OCI-LY7 (cell line): ENCODE data around the gene PRRX1. TPM values are rescaled to one million over a fixed set of nuclear protein-coding genes. Genes with fewer than 3 reads are reported as not detected.

Experiments
- BruUV-seq: library from RNA; stranded (reverse); fragments of 400-500 nt; replicated peaks from 2 replicates; lab custom pipeline; 2021; lab: Mats Ljungman, UMichigan
- CTCF ChIA-PET: fragments of 300-600 bp; sonication (Branson Sonifier 250); formaldehyde crosslinking; loops from one replicate; lab custom pipeline; 2022; ENCODE audit warnings: antibody characterized with exemption; ENCODE audit not compliant: unreplicated experiment; lab: Charles Lee
- POLR2A ChIA-PET: fragments of 300-600 bp; sonication (Branson Sonifier 250); formaldehyde crosslinking; loops from one replicate; lab custom pipeline; 2022; ENCODE audit warnings: antibody characterized with exemption; lab: Charles Lee
- DNase-seq: peaks from one replicate; pipeline ENCODE4 v3.0.0-alpha.2; 2015; ENCODE audit warnings: low spot score
- H2AFZ ChIP-seq: fragments of 200-600 bp; sonication (generic), shearing (Covaris generic); 2 replicates; pipeline ENCODE4 v1.6.1; 2014; ENCODE audit warnings: mild to moderate bottlenecking, antibody characterized with exemption, low read length, moderate library complexity
- H3K27ac ChIP-seq: fragments of 200-600 bp; sonication (generic); 2 replicates; pipeline ENCODE4 v1.5.1; 2014; ENCODE audit warnings: mixed run types, low read depth, mild to moderate bottlenecking, moderate library complexity, low read length, inconsistent platforms; ENCODE audit not compliant: poor library complexity, severe bottlenecking
- H3K36me3 ChIP-seq: fragments of 200-600 bp; sonication (generic); 2 replicates; pipeline ENCODE4 v1.6.1; 2014; ENCODE audit warnings: mild to moderate bottlenecking, antibody characterized with exemption, low read length, moderate library complexity, mixed read lengths; ENCODE audit not compliant: insufficient read depth
- H3K4me1 ChIP-seq: fragments of 200-600 bp; sonication (generic); 2 replicates; pipeline ENCODE4 v1.5.1; 2014; ENCODE audit warnings: mild to moderate bottlenecking, low read length; ENCODE audit not compliant: insufficient read depth, poor library complexity, severe bottlenecking
- H3K4me2 ChIP-seq: fragments of 200-600 bp; sonication (generic); 2 replicates; pipeline ENCODE4 v1.6.1; 2014; ENCODE audit warnings: mild to moderate bottlenecking, low read length
- H3K4me3 ChIP-seq: fragments of 200-600 bp; sonication (generic); 2 replicates; pipeline ENCODE4 v1.5.1; 2014; ENCODE audit warnings: mild to moderate bottlenecking, low read depth, low read length; ENCODE audit not compliant: poor library complexity, severe bottlenecking
- H3K79me2 ChIP-seq: fragments of 200-600 bp; sonication (generic); 2 replicates; pipeline ENCODE4 v1.6.1; 2016; ENCODE audit warnings: low read depth, mild to moderate bottlenecking, low read length, moderate library complexity, mixed read lengths; ENCODE audit not compliant: insufficient read depth
- H3K9me2 ChIP-seq: fragments of 200-600 bp; sonication (generic); 2 replicates; pipeline ENCODE4 v1.6.1; 2016; ENCODE audit warnings: mild to moderate bottlenecking, low read length, mixed read lengths; ENCODE audit not compliant: insufficient read depth
- H3K9me3 ChIP-seq: fragments of 200-600 bp; sonication (generic); 2 replicates; pipeline ENCODE4 v1.6.1; 2014; ENCODE audit warnings: mild to moderate bottlenecking, mixed run types, low read length, mixed read lengths
- H4K20me1 ChIP-seq: fragments of 200-600 bp; sonication (generic); 2 replicates; pipeline ENCODE4 v1.6.1; 2014; ENCODE audit warnings: mild to moderate bottlenecking, antibody characterized with exemption, low read length, moderate library complexity, mixed read lengths; ENCODE audit not compliant: insufficient read depth
- EZH2phosphoT487 ChIP-seq: fragments of 200-600 bp; sonication (generic); IDR thresholded peaks from 2 replicates; pipeline ENCODE4 v1.6.1; 2018; ENCODE audit warnings: low read depth, borderline replicate concordance, mild to moderate bottlenecking, mixed run types, antibody characterized with exemption, low read length, moderate library complexity, mixed read lengths
- intact Hi-C: fragments of 100-400 bp; cut with micrococcal nuclease; formaldehyde crosslinking; loops from one replicate; pipeline ENCODE4 v1.10.0; 2022; ENCODE audit not compliant: unreplicated experiment
- total RNA-seq, 2 experiments: library from RNA; depleted of rRNA in 1 of 2; stranded (reverse); fragments of >200 nt in 1 of 2; shearing (Covaris generic) in 1 of 2; gene quantifications; 2 replicates each; pipeline ENCODE4 v1.2.3, GENCODE V29; 2014 to 2022
- TF ChIP-seq, protein P1 (sequence below): fragments of 200-600 bp; sonication (generic); conservative IDR thresholded peaks from 2 replicates; pipeline ENCODE4 v1.5.1; 2014; ENCODE audit warnings: mild to moderate bottlenecking, antibody characterized with exemption, low read length, moderate library complexity, mixed read lengths

PRRX1 gene
- total RNA-seq, 2 experiments from 2014 or later: not detected

GRCh38 chr1:170727963-170728362 lies 64.0 kb downstream of the PRRX1 start:
- no peak for DNase-seq
- Histone ChIP-seq H2AFZ (no peak overlapping the region), H3K4me1 (no peaks in the 10 kb centered on the region), H3K4me2 (no peak overlapping the region), H3K9me3 (no peaks in the 10 kb centered on the region), H3K9me2 (no peaks in the 10 kb centered on the region), H3K79me2 (no peaks in the 10 kb centered on the region), H3K27ac (no peak overlapping the region), H3K4me3 (no peak overlapping the region), H4K20me1 (no peaks in the 10 kb centered on the region), H3K36me3 (no peaks in the 10 kb centered on the region)
- no TSS peak for BruUV-seq
- POLR2A ChIA-PET: interaction anchor here (1.0 kb wide), 1 partner anchor 42 kb away, joined by 3 read pairs; no protein-coding TSS in a partner anchor
- CTCF ChIA-PET: no interaction called here
- intact Hi-C loops: no loop called here
- TF ChIP-seq, protein P1, sequence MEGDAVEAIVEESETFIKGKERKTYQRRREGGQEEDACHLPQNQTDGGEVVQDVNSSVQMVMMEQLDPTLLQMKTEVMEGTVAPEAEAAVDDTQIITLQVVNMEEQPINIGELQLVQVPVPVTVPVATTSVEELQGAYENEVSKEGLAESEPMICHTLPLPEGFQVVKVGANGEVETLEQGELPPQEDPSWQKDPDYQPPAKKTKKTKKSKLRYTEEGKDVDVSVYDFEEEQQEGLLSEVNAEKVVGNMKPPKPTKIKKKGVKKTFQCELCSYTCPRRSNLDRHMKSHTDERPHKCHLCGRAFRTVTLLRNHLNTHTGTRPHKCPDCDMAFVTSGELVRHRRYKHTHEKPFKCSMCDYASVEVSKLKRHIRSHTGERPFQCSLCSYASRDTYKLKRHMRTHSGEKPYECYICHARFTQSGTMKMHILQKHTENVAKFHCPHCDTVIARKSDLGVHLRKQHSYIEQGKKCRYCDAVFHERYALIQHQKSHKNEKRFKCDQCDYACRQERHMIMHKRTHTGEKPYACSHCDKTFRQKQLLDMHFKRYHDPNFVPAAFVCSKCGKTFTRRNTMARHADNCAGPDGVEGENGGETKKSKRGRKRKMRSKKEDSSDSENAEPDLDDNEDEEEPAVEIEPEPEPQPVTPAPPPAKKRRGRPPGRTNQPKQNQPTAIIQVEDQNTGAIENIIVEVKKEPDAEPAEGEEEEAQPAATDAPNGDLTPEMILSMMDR: no peak
- no peak for TF ChIP-seq EZH2phosphoT487

DNA sequence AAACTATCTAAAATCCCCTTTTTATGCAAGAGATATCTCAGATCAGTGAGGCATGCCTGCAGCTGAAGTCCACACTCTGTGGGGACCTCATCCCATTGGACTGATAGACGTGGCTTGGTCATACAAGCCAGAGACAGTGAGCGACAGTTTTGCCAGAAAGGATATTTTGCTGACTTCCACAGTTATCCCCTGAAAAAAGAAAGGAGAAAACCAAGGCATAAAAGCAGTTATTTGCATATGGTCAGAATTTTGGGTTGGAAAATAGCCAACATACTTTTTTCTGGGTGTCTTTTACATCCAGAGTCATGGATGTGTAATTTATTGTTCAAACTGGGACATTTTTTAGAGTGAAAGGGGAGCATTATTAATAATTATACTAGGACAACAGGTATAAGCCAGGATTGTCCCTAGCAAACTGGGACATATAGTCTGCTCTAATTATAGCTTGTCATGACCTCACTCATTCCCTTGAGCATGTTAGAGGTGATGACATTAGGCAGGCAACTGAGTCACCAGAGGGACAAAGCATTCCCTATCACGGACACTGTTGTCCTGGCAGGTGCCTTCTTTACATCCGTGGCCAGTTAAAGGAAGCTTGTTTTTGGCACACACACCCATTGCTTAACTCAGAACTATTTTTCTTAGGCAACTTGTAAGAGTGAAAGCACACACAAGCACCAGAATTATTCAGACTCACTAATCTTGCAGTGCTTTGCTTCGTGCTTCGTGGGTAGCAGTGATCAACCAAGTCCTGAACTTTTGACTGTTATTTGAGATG lies 65.5 kb downstream of the PRRX1 start:
- no peak overlapping the region for H3K4me3 ChIP-seq
- H3K9me3 ChIP-seq: no peaks in the 10 kb centered on the region
- H3K4me1 ChIP-seq: no peaks in the 10 kb centered on the region
- TF ChIP-seq, protein P1: no peak
- no peak for TF ChIP-seq EZH2phosphoT487
- no peaks in the 10 kb centered on the region for H3K9me2 ChIP-seq
- DNase-seq: no peak
- ChIA-PET POLR2A (interaction anchor here (0.9 to 1.0 kb wide), 2 partner anchors 17 to 44 kb away, joined by 3 read pairs; no protein-coding TSS in a partner anchor), CTCF (no interaction called here)
- H3K36me3 ChIP-seq: no peaks in the 10 kb centered on the region
- intact Hi-C loops: no loop called here
- no peak overlapping the region for H3K27ac ChIP-seq
- no peaks in the 10 kb centered on the region for H3K79me2 ChIP-seq
- H4K20me1 ChIP-seq: no peaks in the 10 kb centered on the region
- no peak overlapping the region for H2AFZ ChIP-seq
- H3K4me2 ChIP-seq: no peak overlapping the region
- BruUV-seq: no TSS peak

- intact Hi-C loops: no loop called here
- Histone ChIP-seq H3K9me2 (no peaks in the 10 kb centered on the region), H3K4me2 (no peak overlapping the region), H4K20me1 (no peaks in the 10 kb centered on the region), H3K27ac (no peak overlapping the region), H3K9me3 (no peaks in the 10 kb centered on the region), H3K4me1 (no peaks in the 10 kb centered on the region), H3K79me2 (no peaks in the 10 kb centered on the region), H3K36me3 (no peaks in the 10 kb centered on the region), H3K4me3 (no peak overlapping the region), H2AFZ (no peak overlapping the region)
- DNase-seq: no peak
- ChIA-PET CTCF (no interaction called here), POLR2A (interaction anchor here (0.6 kb wide), 1 partner anchor 1013 kb away, joined by 3 read pairs; no protein-coding TSS in a partner anchor)
- no TSS peak for BruUV-seq
- no peak for TF ChIP-seq EZH2phosphoT487
- TF ChIP-seq, protein P1: no peak
These were observed 66.1 kb downstream of the PRRX1 start for GRCh38 chr1:170730014-170730413.
